ENCODE data around the gene TMEM115. TPM values are rescaled to one million over a fixed set of nuclear protein-coding genes. Genes with fewer than 3 reads are reported as not detected.
A peak's percentile ranks its signal among the peaks of the same experiment; 100 is the strongest.

Gene TMEM115
- total RNA-seq, 1 donor from 2014 or later, result 55.7 TPM

DNA sequence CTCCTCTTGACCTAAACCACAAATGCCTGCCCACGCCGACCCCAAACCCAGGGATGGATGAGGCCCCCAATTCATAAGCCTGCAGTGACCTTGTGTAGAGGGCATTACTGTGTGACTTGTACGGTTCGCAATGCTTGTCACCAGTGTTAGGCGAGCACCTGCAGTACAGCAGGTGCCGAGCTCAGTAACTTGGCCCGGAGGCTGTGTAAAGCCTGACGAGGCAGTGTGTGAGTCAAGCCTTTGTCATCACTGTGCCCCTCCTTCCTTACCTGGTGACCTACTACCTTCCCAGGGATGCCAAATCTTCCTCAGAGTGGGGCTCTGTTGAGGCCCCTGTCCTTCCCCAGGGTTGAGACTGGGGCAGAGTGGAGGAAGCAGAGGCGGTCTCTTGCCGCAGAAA is 37.2 kb upstream of the TMEM115 start:
- Histone ChIP-seq H3K36me3 (no peaks in the 10 kb centered on the region), H3K9me3 (no peaks in the 10 kb centered on the region), H3K4me3 (no peak overlapping the region), H3K4me1 (peaks cover 9 to 13% of the 10 kb centered on the region in 2 donors), H3K27me3 (no peaks in the 10 kb centered on the region), H3K27ac (no peak overlapping the region)
- intact Hi-C loops (cut with DNase I), result no loop called here
- TF ChIP-seq, protein P1, sequence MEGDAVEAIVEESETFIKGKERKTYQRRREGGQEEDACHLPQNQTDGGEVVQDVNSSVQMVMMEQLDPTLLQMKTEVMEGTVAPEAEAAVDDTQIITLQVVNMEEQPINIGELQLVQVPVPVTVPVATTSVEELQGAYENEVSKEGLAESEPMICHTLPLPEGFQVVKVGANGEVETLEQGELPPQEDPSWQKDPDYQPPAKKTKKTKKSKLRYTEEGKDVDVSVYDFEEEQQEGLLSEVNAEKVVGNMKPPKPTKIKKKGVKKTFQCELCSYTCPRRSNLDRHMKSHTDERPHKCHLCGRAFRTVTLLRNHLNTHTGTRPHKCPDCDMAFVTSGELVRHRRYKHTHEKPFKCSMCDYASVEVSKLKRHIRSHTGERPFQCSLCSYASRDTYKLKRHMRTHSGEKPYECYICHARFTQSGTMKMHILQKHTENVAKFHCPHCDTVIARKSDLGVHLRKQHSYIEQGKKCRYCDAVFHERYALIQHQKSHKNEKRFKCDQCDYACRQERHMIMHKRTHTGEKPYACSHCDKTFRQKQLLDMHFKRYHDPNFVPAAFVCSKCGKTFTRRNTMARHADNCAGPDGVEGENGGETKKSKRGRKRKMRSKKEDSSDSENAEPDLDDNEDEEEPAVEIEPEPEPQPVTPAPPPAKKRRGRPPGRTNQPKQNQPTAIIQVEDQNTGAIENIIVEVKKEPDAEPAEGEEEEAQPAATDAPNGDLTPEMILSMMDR (IDR thresholded peaks at IDR 0.05), result no peak
- no peak for DNase-seq (ENCODE audit: low spot score in 2 of 2)

DNA sequence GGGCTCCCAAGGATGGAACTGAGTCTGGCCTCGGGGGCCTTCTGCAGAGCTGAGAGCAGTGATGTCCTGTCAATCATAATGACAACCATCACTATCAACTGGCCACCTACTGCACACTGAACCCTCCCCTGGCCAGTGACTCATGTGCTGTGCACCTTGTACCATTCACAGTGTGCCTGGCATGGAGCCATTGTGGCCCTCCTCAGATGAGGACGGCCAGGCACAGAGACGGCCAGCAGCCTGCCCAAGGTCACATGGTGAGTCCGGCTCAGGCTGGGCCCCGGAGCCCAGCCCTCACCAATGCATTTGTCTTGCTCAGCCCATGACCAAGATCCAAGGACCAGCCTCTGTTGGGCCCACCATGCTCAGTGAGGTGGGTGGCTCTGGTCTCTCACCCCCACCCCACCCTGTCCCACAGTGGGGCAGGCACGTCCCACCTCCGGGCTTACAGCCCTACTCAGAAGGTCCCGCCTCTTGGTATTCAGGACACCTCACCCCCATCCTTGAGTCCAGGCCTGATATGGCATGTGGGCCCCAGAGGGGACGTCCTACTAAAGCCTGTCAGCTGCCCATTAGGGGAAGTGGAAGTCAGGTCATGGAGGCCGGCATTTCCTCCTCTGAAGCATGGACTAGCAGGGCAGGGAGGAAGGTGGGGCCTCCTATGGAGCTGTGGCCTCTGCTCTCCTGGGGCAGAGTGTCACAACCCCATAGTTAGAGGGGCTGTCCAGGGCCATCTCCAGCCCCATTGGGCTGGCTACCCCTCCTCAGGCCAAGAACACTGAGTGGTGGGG is 35.9 kb upstream of the TMEM115 start:
- intact Hi-C loops (cut with DNase I), result no loop called here
- Histone ChIP-seq H3K9me3 (no peaks in the 10 kb centered on the region), H3K27me3 (no peaks in the 10 kb centered on the region), H3K27ac (no peak overlapping the region), H3K4me3 (no peak overlapping the region), H3K4me1 (peaks cover 9 to 23% of the 10 kb centered on the region in 2 donors), H3K36me3 (no peaks in the 10 kb centered on the region)
- TF ChIP-seq, protein P1 (IDR thresholded peaks at IDR 0.05), result no peak
- no peak for DNase-seq (ENCODE audit: low spot score in 2 of 2)

DNA sequence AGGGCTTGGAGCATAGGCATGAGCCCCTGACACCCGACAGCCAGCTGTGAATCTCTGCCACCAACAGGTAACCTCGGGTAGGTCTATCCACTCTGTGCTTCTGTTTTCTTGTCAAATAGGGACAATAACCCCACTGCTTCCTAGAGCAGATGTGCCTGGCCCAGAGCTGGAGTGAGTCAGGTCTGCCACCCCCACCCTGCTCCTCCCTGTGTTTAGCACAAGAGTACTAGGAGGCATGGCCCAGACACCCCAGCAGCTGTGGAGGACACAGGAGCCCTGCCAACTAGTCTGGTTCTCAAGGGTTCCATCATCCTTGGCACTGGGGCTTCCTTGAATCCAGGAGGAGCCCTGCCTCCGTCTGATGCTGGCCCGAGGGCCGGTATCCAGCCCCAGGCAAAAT is 33.7 kb upstream of the TMEM115 start:
- Histone ChIP-seq H3K9me3 (no peaks in the 10 kb centered on the region), H3K36me3 (no peaks in the 10 kb centered on the region), H3K27ac (peak overlapping the region in 1 of 2 donors; percentile 80), H3K4me1 (peaks cover 9 to 25% of the 10 kb centered on the region in 2 donors), H3K27me3 (no peaks in the 10 kb centered on the region), H3K4me3 (no peak overlapping the region)
- TF ChIP-seq, protein P1 (IDR thresholded peaks at IDR 0.05), result no peak
- intact Hi-C loops (cut with DNase I), result no loop called here
- DNase-seq (ENCODE audit: low spot score in 2 of 2), result no peak

DNA sequence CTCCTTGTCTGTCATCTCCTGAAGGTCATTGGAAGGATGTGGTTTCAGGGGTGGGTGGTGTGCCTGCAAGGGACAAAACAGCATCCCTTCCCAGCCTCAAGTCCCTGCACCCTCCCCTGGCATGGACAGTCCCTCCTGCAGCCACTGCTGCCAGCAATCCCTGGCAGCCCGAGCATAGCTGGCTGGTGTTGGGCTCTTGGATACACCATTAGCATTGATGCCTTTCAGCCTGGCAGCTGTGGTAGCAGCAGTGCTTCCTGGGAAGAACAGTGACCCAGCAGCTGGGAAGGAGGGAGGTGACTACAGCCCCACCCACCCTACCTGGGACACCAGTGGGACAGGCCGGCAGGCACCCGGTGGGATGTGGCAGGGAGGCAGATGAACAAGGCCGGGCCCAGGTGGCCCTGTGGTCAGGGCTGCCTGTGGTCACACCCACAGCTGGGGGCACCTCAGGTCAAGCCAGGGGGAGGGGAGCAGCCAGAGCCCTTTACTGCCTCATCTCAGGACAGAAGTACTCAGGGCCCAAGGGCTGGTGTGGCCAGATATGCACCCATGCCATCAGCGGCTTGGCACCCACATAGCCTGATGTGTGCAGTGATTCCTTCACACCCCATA is 32.9 kb upstream of the TMEM115 start:
- intact Hi-C loops (cut with DNase I), result no loop called here

DNA sequence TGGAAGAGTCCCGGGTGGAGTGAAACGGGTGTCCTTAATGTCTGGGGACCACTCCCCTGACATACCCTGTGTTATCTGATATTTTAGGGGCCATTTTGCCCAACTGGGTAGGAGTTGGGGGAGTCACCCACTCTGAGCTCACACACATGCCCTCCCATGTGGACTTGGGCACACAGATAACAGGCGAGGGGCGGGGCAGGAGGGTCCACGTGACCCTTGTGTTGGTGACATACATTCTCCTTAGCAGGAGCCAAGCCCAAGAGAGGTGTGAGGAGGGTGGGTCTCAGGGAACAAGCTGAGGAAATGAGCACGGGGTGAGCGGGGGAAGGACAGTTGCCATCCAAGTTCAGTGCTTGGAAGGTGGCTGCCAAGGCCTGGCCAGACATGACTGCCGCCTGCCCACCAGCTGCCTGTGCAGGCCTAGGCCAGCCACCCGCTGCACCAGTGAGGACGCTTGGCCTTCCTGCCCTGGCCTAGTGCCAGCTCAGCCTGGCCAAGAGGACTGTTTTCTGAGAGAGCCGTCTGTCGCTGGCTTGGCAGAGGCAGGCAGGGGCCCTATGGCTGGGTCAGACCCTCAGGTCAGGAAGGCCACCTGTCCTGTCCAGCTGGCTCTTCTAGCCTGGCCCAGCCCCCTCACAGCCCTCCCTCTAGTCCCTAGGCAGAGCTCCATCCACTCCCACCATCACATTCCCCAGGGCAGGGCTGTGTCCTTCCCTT is 31.3 kb upstream of the TMEM115 start:
- intact Hi-C loops (cut with DNase I), result no loop called here
- H3K27ac ChIP-seq, result peak overlapping the region; percentile 46 to 80
- no peak for DNase-seq (ENCODE audit: low spot score in 2 of 2)

More for the DNA sequence above, 32.9 kb upstream of the TMEM115 start:
- DNase-seq (ENCODE audit: low spot score in 2 of 2), result no peak
- Histone ChIP-seq H3K27me3 (no peaks in the 10 kb centered on the region), H3K36me3 (no peaks in the 10 kb centered on the region), H3K27ac (peak overlapping the region; percentile 34 to 80), H3K9me3 (no peaks in the 10 kb centered on the region), H3K4me3 (no peak overlapping the region), H3K4me1 (peaks cover 9 to 25% of the 10 kb centered on the region in 2 donors)
- TF ChIP-seq, protein P1 (IDR thresholded peaks at IDR 0.05), result no peak

More for the DNA sequence above, 31.3 kb upstream of the TMEM115 start:
- no peaks in the 10 kb centered on the region for H3K9me3 ChIP-seq
- H3K4me1 ChIP-seq, result peaks cover 9 to 25% of the 10 kb centered on the region in 2 donors
- no peak overlapping the region for H3K4me3 ChIP-seq
- H3K27me3 ChIP-seq, result no peaks in the 10 kb centered on the region
- H3K36me3 ChIP-seq, result no peaks in the 10 kb centered on the region
- TF ChIP-seq, protein P1 (IDR thresholded peaks at IDR 0.05), result no peak
